H1 (cell line): ENCODE data around the gene LPGAT1. TPM values are rescaled to one million over a fixed set of nuclear protein-coding genes. Genes with fewer than 3 reads are reported as not detected.

Experiments used
- CTCF ChIA-PET: fragments of 300-600 bp; sonication (Branson Sonifier 250); formaldehyde crosslinking; loops from one replicate; lab custom pipeline; 2021; ENCODE audit not compliant: partially characterized antibody; lab: Charles Lee
- POLR2A ChIA-PET: fragments of 300-600 bp; sonication (Branson Sonifier 250); formaldehyde crosslinking; loops from one replicate; lab custom pipeline; 2021; ENCODE audit warnings: inconsistent platforms; ENCODE audit not compliant: partially characterized antibody; lab: Charles Lee
- DNase-seq, 2 experiments: peaks; one replicate each; pipeline versions ENCODE4 v3.0.0 to v3.0.0-alpha.2; 2010 to 2022; ENCODE audit warnings: low spot score in 2 of 2, low read depth in 1 of 2, mixed read lengths in 1 of 2
- FAIRE-seq: peaks from 2 replicates; lab custom pipeline; 2011; peaks lifted over from hg19 to GRCh38; lab: Jason Lieb, UNC
- H2AFZ ChIP-seq: 2 replicates; pipeline ENCODE4 v1.8.1; 2012; ENCODE audit warnings: low read length, inconsistent platforms
- H2AK5ac ChIP-seq: 2 replicates; pipeline ENCODE4 v1.6.1; 2013; ENCODE audit warnings: low read depth, low read length
- H2BK120ac ChIP-seq: replicated peaks from 2 replicates; pipeline ENCODE3; 2013; ENCODE audit warnings: low read depth, low read length, inconsistent platforms
- H2BK12ac ChIP-seq: 2 replicates; pipeline ENCODE4 v1.6.1; 2013; ENCODE audit warnings: low read depth, low read length
- H2BK15ac ChIP-seq: 2 replicates; pipeline ENCODE4 v1.6.1; 2013; ENCODE audit warnings: low read length
- H2BK20ac ChIP-seq: 2 replicates; pipeline ENCODE4 v1.6.1; 2013; ENCODE audit warnings: low read length
- H2BK5ac ChIP-seq: 2 replicates; pipeline ENCODE4 v1.6.1; 2013; ENCODE audit warnings: low read depth, low read length
- H3K14ac ChIP-seq: 2 replicates; pipeline ENCODE4 v1.6.1; 2013; ENCODE audit warnings: inconsistent platforms; ENCODE audit not compliant: insufficient read length
- H3K18ac ChIP-seq: 2 replicates; pipeline ENCODE4 v1.6.1; 2013; ENCODE audit warnings: low read length; ENCODE audit errors: extremely low read depth
- H3K23ac ChIP-seq: 2 replicates; pipeline ENCODE4 v1.6.1; 2013; ENCODE audit warnings: inconsistent platforms; ENCODE audit not compliant: insufficient read length
- H3K23me2 ChIP-seq: 2 replicates; pipeline ENCODE4 v1.6.1; 2013; ENCODE audit warnings: low read depth, low read length
- H3K27ac ChIP-seq: 2 replicates; pipeline ENCODE4 v1.6.1; 2011; ENCODE audit warnings: low read depth, low read length, inconsistent platforms
- H3K27me3 ChIP-seq, 4 experiments: replicated peaks in 1 of 4; 1 replicate in 1 of 4; 2 replicates in 3 of 4; pipeline versions ENCODE4 v1.6.1 to v1.8.1; 2011 to 2013; ENCODE audit warnings: low read length in 3 of 4, mild to moderate bottlenecking in 3 of 4, inconsistent platforms in 2 of 4, mixed read lengths in 2 of 4, moderate library complexity in 1 of 4; ENCODE audit not compliant: control insufficient read depth in 3 of 4, insufficient read depth in 3 of 4; ENCODE audit errors: extremely low read depth in 1 of 4
- H3K36me3 ChIP-seq, 4 experiments: 2 replicates each; pipeline versions ENCODE4 v1.6.1 to v1.8.1; 2011 to 2013; ENCODE audit warnings: mild to moderate bottlenecking in 4 of 4, low read length in 3 of 4, moderate library complexity in 2 of 4, control low read depth in 1 of 4, inconsistent platforms in 1 of 4; ENCODE audit not compliant: insufficient read depth in 4 of 4, control insufficient read depth in 2 of 4
- H3K4ac ChIP-seq: replicated peaks from 2 replicates; pipeline ENCODE3; 2013; ENCODE audit warnings: low read length, low read depth, mixed read lengths, inconsistent platforms; ENCODE audit not compliant: insufficient read length
- H3K4me1 ChIP-seq, 4 experiments: replicated peaks in 1 of 4; 1 replicate in 1 of 4; 2 replicates in 3 of 4; pipeline versions ENCODE4 v1.6.1 to v1.8.1; 2011 to 2013; ENCODE audit warnings: low read length in 3 of 4, inconsistent platforms in 2 of 4, mixed read lengths in 1 of 4; ENCODE audit not compliant: insufficient read depth in 4 of 4, control insufficient read depth in 3 of 4
- H3K4me2 ChIP-seq, 2 experiments: 2 replicates each; pipeline versions ENCODE4 v1.6.1 to v1.8.1; 2011 to 2013; ENCODE audit warnings: low read depth in 2 of 2, low read length in 2 of 2, control low read depth in 1 of 2, inconsistent platforms in 1 of 2, mild to moderate bottlenecking in 1 of 2; ENCODE audit not compliant: insufficient read depth in 1 of 2
- H3K4me3 ChIP-seq, 4 experiments: fragments of 200-600, 300-600 bp in 1 of 4; sonication (generic), shearing (Covaris generic), sonication (Bioruptor Twin) in 1 of 4; 2 replicates each; pipeline versions ENCODE4 v1.5.1 to v1.8.1; 2011 to 2016; ENCODE audit warnings: low read length in 4 of 4, low read depth in 3 of 4, control low read depth in 2 of 4, inconsistent platforms in 2 of 4, mild to moderate bottlenecking in 2 of 4, mixed read lengths in 1 of 4, moderate library complexity in 1 of 4; ENCODE audit not compliant: insufficient read depth in 2 of 4; ENCODE audit errors: extremely low read depth in 1 of 4
- H3K56ac ChIP-seq: replicated peaks from 2 replicates; pipeline ENCODE3; 2013; ENCODE audit warnings: low read depth, mild to moderate bottlenecking, mixed read lengths, low read length, inconsistent platforms; ENCODE audit not compliant: insufficient read length
- H3K79me1 ChIP-seq: 2 replicates; pipeline ENCODE4 v1.6.1; 2013; ENCODE audit warnings: low read depth, low read length, control low read depth
- H3K79me2 ChIP-seq, 2 experiments: 2 replicates each; pipeline versions ENCODE4 v1.6.1 to v1.8.1; 2012 to 2013; ENCODE audit warnings: low read length in 2 of 2, mild to moderate bottlenecking in 2 of 2, inconsistent platforms in 1 of 2; ENCODE audit not compliant: insufficient read depth in 2 of 2, control insufficient read depth in 1 of 2
- H3K9ac ChIP-seq, 4 experiments: replicated peaks in 1 of 4; 1 replicate in 1 of 4; 2 replicates in 3 of 4; pipeline versions ENCODE4 v1.6.1 to v1.8.1; 2011 to 2013; ENCODE audit warnings: low read depth in 3 of 4, low read length in 3 of 4, control low read depth in 2 of 4, mild to moderate bottlenecking in 2 of 4, moderate library complexity in 2 of 4, inconsistent platforms in 1 of 4; ENCODE audit errors: extremely low read depth in 1 of 4
- H3K9me3 ChIP-seq, 2 experiments: 2 replicates each; pipeline versions ENCODE4 v1.6.1 to v1.8.1; 2012 to 2013; ENCODE audit warnings: mild to moderate bottlenecking in 2 of 2, moderate library complexity in 2 of 2, control low read depth in 1 of 2, inconsistent platforms in 1 of 2, low read depth in 1 of 2, low read length in 1 of 2, mixed read lengths in 1 of 2; ENCODE audit not compliant: insufficient read depth in 2 of 2
- H4K20me1 ChIP-seq, 2 experiments: replicated peaks in 1 of 2; 2 replicates each; pipeline versions ENCODE3 to v1.8.1; 2011 to 2013; ENCODE audit warnings: inconsistent platforms in 2 of 2, low read length in 2 of 2, mild to moderate bottlenecking in 1 of 2; ENCODE audit not compliant: insufficient read depth in 2 of 2, control insufficient read depth in 1 of 2
- H4K5ac ChIP-seq: 2 replicates; pipeline ENCODE4 v1.6.1; 2013; ENCODE audit warnings: low read length, low read depth, mixed read lengths, inconsistent platforms; ENCODE audit not compliant: insufficient read length
- H4K8ac ChIP-seq: 2 replicates; pipeline ENCODE4 v1.8.0; 2013; ENCODE audit warnings: mild to moderate bottlenecking, moderate library complexity, low read length, inconsistent platforms; ENCODE audit not compliant: insufficient read depth; ENCODE audit errors: extremely low read depth
- H4K91ac ChIP-seq: replicated peaks from 2 replicates; pipeline ENCODE3; 2013; ENCODE audit warnings: low read length, mixed read lengths, inconsistent platforms; ENCODE audit not compliant: insufficient read length
- CHD2 ChIP-seq: IDR thresholded peaks from 2 replicates; pipeline ENCODE4 v1.6.1; 2012; ENCODE audit warnings: low read length, improper control_type of control experiment
- EZH2 ChIP-seq: fragments of 200-600 bp; sonication (generic); IDR thresholded peaks from 2 replicates; pipeline ENCODE4 v1.7.1; 2012; ENCODE audit warnings: low read depth, mild to moderate bottlenecking, moderate library complexity, low read length, inconsistent platforms; ENCODE audit not compliant: severe bottlenecking
- GTF2F1 ChIP-seq: IDR thresholded peaks from 2 replicates; pipeline ENCODE4 v1.6.1; 2012; ENCODE audit warnings: low read depth, low read length, improper control_type of control experiment, borderline replicate concordance
- KDM1A ChIP-seq: fragments of 200-600, 300-600 bp; sonication (generic); IDR thresholded peaks from 2 replicates; pipeline ENCODE4 v1.7.1; 2016; ENCODE audit warnings: mild to moderate bottlenecking, low read length, borderline replicate concordance
- SAP30 ChIP-seq: fragments of 300-600 bp; sonication (generic); IDR thresholded peaks from 2 replicates; pipeline ENCODE4 v1.7.1; 2012; ENCODE audit warnings: low read length, moderate library complexity, mild to moderate bottlenecking, inconsistent platforms; ENCODE audit not compliant: insufficient read depth, insufficient replicate concordance
- polyA plus RNA-seq, 7 experiments: library from polyadenylated mRNA; depleted of rRNA in 3 of 7; stranded (reverse) in 5 of 7; unstranded in 2 of 7; fragments of >200 nt in 5 of 7; fragments of 200-250 nt in 2 of 7; gene quantifications; 1 replicate in 5 of 7; 2 replicates in 1 of 7; 4 replicates in 1 of 7; pipeline versions ENCODE4 v1.2.1 to v1.2.3, GENCODE V29; 2011 to 2013; ENCODE audit warnings: missing spikeins in 2 of 7, mixed read lengths in 2 of 7
- total RNA-seq: library from RNA; stranded (reverse); fragmentation: NEBNext Ultra II Directional; extraction: Animal tissue kit (Norgen Biotek cat#: 25700); gene quantifications from 2 replicates; pipeline ENCODE4 v1.2.1, GENCODE V29; 2021

Gene LPGAT1
- total and polyA plus RNA-seq, 2 of the 8 experiments (the other 6 are each of a cell fraction or from before 2014, with no cell fraction given), result 2.3 to 13.5 TPM

DNA sequence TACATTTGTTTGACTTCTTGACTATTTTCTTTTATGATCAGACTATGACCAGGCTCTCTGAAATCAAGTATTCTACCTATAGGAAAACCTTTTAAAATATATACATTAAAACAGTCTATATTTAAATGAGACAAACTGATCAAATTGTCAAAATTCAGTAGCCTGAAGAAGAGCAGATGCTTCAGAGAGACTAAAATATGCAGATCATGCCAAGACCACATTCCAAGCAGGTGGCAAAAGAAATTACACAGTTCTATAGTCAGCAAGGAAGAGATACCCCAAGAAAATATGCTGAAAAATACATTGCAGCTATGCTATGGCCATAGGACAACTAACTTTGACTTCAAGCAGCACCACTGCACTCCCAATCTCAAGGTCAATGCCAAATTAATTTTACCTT, 3.5 kb downstream of the LPGAT1 start:
- POLR2A ChIA-PET, result interaction anchor here (0.6 kb wide), 1 partner anchor 228 kb away, joined by 5 read pairs; no protein-coding TSS in a partner anchor
- FAIRE-seq, result no peak
- no peak for DNase-seq
- TF ChIP-seq GTF2F1 (no peak), CHD2 (no peak), EZH2 (no peak), SAP30 (no peak), KDM1A (no peak)
- CTCF ChIA-PET, result interaction anchor here (1.1 to 3.6 kb wide), 3 partner anchors 17 to 128 kb away, joined by 4 to 15 read pairs (median 12); no protein-coding TSS in a partner anchor
- Histone ChIP-seq H4K91ac (no peak overlapping the region), H2BK20ac (no peak overlapping the region), H3K56ac (no peak overlapping the region), H3K4me2 (no peak overlapping the region), H3K23me2 (peaks cover 7% of the 10 kb centered on the region), H4K20me1 (no peaks in the 10 kb centered on the region), H3K18ac (no peak overlapping the region), H2BK120ac (no peak overlapping the region), H2BK12ac (no peak overlapping the region), H3K4me1 (peaks cover 0 to 7% (median 3%) of the 10 kb centered on the region in 4 experiments; a peak in 5 of 7 replicates), H2BK15ac (no peak overlapping the region), H3K27ac (no peak overlapping the region), H3K4me3 (no peak overlapping the region), H3K9me3 (no peaks in the 10 kb centered on the region), H4K8ac (no peak overlapping the region), H3K14ac (no peak overlapping the region), H3K79me1 (no peaks in the 10 kb centered on the region), H4K5ac (no peak overlapping the region), H2AFZ (no peak overlapping the region), H3K36me3 (no peaks in the 10 kb centered on the region; a peak in 1 of 8 replicates), H3K79me2 (no peaks in the 10 kb centered on the region), H3K4ac (no peak overlapping the region), H3K23ac (no peak overlapping the region), H2AK5ac (no peak overlapping the region), H3K27me3 (peaks cover 0 to 12% (median 5%) of the 10 kb centered on the region in 4 experiments; a peak in 5 of 7 replicates), H3K9ac (no peak overlapping the region), H2BK5ac (no peak overlapping the region)
